HG03460 (cell line): Measurements from ENCODE around the gene C21orf58.

Experiments
- ATAC-seq: cut with Tn5 transposase; IDR thresholded peaks from one replicate; pipeline ENCODE4 v1.9.1; 2021; ENCODE audit not compliant: unreplicated experiment

The C21orf58 gene

GRCh38 chr21:46354046-46354445 lies 30.4 kb upstream of the C21orf58 start:
- ATAC-seq: no peak

DNA sequence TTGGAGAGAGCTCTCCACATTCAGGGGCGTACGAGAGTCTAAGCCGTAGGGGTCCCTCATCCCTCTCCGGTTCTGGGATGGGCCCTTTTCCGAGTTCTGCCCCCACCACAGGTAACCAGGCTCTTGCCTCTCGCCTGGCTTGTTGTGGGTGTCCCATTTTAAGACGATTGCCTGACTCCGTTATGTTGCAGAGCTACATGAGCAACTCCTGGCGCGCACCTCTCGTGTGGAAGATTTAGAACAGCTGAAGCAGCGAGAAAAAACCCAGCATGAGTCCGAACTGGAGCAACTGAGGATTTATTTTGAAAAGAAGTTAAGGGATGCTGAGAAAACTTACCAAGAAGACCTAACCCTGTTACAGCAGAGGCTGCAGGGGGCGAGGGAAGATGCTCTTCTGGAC lies 29.2 kb upstream of the C21orf58 start:
- ATAC-seq: no peak

DNA sequence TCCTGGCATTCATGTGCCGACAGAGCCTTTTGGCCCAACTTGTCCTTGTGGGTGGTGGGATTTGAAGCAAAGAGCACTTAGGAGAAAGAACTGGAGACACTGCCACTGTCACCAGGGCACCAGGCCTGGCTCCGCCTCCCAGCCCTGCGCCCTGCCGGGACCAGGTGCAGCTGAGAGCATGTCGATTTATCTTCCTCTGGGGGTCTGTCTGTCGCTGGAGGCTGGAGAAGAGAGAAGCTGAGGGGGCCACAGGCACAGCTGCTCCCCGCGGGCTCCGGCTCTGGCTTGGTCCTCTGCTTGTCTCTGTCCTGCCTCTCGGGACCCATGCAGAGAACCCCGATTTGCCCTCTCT lies 28.5 kb upstream of the C21orf58 start:
- ATAC-seq: no peak

GRCh38 chr21:46351476-46352163 lies 27.9 kb upstream of the C21orf58 start:
- no peak for ATAC-seq

DNA sequence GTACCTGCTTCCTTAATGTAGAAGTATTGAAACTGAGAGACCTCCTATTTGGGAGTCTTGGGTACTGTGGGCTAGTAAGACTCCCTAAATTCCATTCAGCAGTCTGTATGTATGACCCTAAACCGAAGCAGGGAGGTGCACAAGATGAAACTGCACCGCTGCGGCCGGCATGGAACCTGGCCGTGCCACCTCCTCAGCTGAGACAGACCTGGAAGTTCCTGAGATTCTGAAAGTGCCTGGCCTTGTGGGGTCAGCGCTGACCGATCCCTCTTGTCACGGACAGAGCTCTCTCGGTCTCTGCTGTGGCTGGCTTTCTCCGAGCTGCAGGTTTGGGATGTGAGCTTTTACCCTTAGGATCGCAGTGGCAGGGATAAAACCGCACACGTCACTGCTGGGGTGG lies 27.3 kb upstream of the C21orf58 start:
- ATAC-seq: no peak

DNA sequence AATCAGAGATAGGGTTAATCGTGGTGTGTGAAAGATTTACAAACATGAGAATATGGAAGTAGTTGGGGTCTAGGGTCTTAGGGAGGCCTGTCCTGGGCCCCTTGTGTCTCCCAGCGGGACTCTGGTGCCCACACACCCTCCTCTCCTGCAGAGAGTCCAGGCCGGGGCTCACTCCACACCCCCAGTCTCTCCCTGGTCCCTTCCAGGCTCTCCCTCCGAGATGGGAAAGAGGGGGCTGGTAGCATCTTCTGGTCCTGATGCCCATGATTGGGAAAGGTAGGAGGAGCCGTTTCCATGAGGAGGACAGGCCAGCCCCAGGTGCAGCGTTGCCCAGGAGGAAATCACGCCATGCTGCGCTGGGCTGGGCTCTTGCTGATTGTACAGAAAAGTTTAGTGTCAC lies 26.9 kb upstream of the C21orf58 start:
- ATAC-seq: no peak

- no peak for ATAC-seq
Observed at GRCh38 chr21:46349134-46349760, 25.6 kb upstream of the C21orf58 start.

- no peak for ATAC-seq
Observed at GRCh38 chr21:46347791-46348381, 24.2 kb upstream of the C21orf58 start.

DNA sequence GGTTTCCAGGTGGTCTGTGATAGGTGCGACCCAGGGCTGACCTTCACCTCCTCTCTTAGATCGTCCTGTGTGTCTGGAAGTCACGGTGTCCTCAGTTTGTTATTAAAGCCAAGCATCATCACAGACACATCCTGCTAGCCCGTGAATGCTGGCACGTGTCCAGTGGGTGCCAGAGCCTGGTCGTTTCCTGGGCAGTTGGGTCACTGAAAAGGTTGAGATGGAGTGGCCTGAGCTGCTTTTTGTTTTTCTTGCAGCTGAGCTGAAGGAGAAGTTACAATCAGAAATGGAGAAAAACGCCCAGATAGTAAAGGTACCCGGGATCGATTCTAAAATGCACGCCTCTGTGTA lies 23.5 kb upstream of the C21orf58 start:
- no peak for ATAC-seq

DNA sequence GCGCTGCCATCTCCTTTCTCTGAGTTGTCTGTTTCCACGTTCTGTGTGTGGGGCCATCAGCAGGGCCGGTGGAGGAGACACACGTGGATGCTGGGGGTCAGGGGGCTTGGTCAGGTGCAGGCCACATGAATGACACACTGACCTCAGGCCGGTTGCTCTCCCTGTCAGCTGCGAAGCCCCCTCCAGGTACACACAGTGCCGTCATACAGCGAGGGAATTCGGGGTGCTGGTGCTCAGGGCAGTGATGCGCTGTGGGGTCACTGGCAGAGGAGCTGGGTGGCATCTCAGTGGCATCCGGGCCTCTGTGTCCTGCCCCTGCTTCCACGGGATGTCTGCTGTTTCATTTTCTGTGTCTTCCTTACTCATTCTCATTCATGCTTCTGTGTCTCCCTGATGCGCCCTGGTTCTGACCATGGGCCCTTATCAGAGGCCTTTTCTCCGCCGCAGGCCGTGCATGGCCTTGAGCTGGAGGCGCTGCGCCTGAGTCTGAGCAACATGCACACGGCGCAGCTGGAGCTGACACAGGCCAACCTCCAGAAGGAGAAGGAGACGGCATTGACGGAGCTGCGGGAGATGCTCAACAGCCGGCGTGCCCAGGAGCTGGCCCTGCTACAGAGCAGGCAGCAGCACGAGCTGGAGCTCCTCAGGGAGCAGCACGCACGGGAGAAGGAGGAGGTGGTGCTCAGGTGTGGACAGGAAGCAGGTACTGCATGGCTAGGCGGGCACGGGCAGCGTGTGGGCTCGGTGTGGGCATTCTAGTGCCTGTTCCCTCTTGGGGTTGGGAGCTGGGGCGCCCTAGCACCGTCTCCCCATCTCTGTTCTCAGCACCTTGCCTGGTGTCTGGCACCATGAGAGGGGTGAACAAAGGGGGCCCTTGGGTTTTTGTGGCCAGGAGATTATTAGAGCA lies 22.9 kb upstream of the C21orf58 start:
- no peak for ATAC-seq

- no peak for ATAC-seq
Observed at GRCh38 chr21:46345861-46346260, 22.2 kb upstream of the C21orf58 start.

- no peak for ATAC-seq
Observed at GRCh38 chr21:46344219-46344915, 20.7 kb upstream of the C21orf58 start.

DNA sequence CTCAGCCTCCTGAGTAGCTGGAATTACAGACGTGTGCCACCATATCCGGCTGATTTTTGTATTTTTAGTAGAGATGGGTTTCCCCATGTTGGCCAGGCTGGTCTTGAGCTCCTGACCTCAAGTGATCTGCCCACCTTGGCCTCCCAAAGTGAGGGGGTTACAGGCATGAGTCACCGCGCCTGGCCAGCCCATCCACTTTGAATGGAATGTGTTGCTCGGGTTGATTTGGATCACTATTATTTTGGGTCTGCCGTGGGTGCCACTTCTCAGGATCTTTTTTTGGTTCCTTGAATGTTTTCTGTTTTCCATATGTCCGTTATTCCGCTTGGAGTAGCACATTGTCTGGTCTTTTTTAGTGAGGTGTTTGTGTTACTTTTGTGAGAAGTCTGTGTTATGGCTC lies 17.3 kb upstream of the C21orf58 start:
- ATAC-seq: no peak

- no peak for ATAC-seq
Observed at GRCh38 chr21:46336603-46337002, 12.9 kb upstream of the C21orf58 start.

DNA sequence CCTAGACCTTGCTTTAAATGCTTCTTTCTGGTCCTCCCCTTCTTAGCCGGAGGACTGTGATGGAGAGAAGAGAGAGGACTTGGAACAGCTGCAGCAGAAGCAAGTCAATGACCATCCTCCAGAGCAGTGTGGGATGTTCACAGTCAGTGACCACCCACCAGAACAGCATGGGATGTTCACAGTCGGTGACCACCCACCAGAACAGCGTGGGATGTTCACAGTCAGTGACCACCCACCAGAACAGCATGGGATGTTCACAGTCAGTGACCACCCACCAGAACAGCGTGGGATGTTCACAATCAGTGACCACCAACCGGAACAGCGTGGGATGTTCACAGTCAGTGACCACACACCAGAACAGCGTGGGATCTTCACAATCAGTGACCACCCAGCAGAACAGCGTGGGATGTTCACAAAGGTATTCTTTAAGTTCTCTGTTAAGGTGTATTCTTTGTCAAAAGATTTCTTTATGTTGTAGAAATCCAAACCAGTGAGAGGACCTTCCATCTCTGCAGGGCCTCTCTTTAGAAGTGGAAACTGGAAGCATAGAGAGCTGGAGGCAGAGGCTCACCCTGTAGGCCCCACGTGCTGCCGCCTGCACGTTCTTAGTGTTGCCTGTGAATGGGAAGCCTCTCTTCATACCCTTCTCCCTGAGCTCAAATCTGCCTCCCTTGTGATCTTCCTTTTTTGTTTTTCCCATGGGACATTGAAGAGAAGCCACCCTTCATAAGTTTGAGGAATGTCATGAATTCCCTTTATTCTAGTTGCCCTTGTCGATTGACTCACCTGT lies 10.9 kb upstream of the C21orf58 start:
- no peak for ATAC-seq

DNA sequence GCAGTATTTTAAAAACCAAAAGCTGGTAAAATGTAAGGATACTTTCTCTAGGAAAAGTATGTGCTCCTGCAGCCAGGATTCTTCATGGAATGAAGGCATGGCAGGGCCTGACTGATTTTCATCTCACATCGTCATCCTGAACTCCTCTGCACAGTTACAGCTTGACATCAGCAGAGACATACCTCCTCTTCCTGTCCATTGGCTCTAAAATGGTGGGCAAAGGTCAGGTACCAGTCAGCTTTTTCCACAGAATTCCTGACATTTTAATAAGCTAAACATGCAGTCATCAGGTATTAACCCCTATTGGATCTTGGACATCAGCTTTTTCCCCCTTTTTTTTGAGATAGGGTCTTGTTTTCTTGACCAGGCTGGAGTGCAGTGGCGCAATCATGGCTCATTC lies 6.1 kb upstream of the C21orf58 start:
- ATAC-seq: no peak

- no peak for ATAC-seq
Observed at GRCh38 chr21:46328151-46328550, 4.5 kb upstream of the C21orf58 start.

DNA sequence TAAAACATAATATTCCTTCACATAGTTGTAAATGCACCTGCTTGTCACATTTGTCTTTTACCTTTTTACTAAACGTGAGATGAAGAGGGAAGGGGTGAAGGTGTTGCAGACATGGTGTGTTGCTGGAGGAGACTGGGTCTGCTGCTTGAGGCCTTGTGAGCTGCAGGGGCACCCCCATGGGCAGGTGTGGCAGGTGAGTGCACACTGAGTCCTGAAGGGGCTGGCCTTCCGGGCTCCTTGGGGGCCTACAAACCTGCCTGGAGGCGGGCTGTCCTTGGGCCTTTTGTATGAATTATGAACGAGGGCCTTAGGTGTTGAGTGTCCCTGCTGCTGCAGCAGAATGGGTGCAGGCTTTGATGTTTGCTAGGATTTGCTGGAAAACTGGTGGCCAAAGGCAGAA lies 4.0 kb upstream of the C21orf58 start:
- no peak for ATAC-seq

DNA sequence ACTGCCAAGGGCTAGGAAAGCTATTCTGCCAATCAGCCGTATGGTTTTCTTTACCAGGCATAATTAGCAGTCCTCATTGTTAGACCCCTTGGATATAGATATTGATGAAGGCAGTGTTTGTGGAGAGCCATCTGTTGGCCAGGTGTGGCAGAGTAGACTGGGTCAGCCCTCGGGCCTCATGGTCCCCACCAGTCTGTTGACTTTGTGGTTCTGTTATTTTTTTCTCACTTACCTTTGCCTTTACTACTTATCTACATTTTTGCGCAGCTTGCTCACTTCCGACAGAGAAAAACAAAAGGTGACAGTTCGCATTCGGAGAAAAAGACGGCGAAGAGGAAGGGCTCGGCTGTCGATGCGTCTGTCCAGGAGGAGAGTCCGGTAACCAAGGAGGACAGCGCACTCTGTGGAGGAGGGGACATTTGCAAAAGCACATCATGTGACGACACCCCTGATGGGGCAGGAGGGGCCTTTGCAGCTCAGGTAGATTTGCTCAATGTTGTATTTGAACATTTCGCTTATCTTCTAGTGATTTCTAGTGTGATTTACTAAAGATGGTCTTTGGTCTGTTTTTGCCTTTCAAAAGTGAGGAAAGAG lies 2.5 kb upstream of the C21orf58 start:
- ATAC-seq: no peak
